GM19043 (cell line): Measurements from ENCODE around the gene PCNT.
"Not testable (repeated sequence)": the region's sequence is repeated elsewhere in the genome, so short reads cannot be mapped to it uniquely, and the experiment has no call there.

Experiments
- ATAC-seq: cut with Tn5 transposase; IDR thresholded peaks from one replicate; pipeline ENCODE4 v1.9.1; 2021; ENCODE audit warnings: low read depth; ENCODE audit not compliant: unreplicated experiment

PCNT gene

GRCh38 chr21:46421756-46422555, 98.0 kb downstream of the PCNT start:
- no peak for ATAC-seq

GRCh38 chr21:46422636-46423241, 98.8 kb downstream of the PCNT start:
- no peak for ATAC-seq

- ATAC-seq, result no peak
These were observed 99.6 kb downstream of the PCNT start for GRCh38 chr21:46423546-46424038.

GRCh38 chr21:46424039-46424591, 100.2 kb downstream of the PCNT start:
- ATAC-seq, result no peak

- ATAC-seq, result no peak
These were observed 100.7 kb downstream of the PCNT start for GRCh38 chr21:46424621-46425020.

- ATAC-seq, result no peak
These were observed 101.1 kb downstream of the PCNT start for GRCh38 chr21:46425041-46425440.

- ATAC-seq, result no peak
These were observed 101.6 kb downstream of the PCNT start for GRCh38 chr21:46425571-46425970.

GRCh38 chr21:46426313-46427046, 102.5 kb downstream of the PCNT start:
- ATAC-seq, result no peak

- no peak for ATAC-seq
These were observed 103.6 kb downstream of the PCNT start for GRCh38 chr21:46427516-46427915.

GRCh38 chr21:46428286-46428685, 104.3 kb downstream of the PCNT start:
- ATAC-seq, result no peak

- ATAC-seq, result no peak
These were observed 105.2 kb downstream of the PCNT start for GRCh38 chr21:46428987-46429710.

- ATAC-seq, result no peak
These were observed 106.1 kb downstream of the PCNT start for GRCh38 chr21:46429754-46430681.

GRCh38 chr21:46431448-46431847, 107.5 kb downstream of the PCNT start:
- no peak for ATAC-seq

- ATAC-seq, result no peak
These were observed 108.0 kb downstream of the PCNT start for GRCh38 chr21:46431884-46432488.

GRCh38 chr21:46433116-46433515, 109.2 kb downstream of the PCNT start:
- ATAC-seq, result not testable (repeated sequence)

- ATAC-seq, result no peak
These were observed 110.5 kb downstream of the PCNT start for GRCh38 chr21:46434322-46434958.

GRCh38 chr21:46435786-46436227, 111.9 kb downstream of the PCNT start:
- no peak for ATAC-seq

GRCh38 chr21:46436621-46437020, 112.7 kb downstream of the PCNT start:
- ATAC-seq, result no peak
